ENCODE data around the gene SLC9C1. TPM values are rescaled to one million over a fixed set of nuclear protein-coding genes. Genes with fewer than 3 reads are reported as not detected.
A peak's percentile ranks its signal among the peaks of the same experiment; 100 is the strongest.

The SLC9C1 gene
- total RNA-seq, 1 experiment from 2014 or later, result 0.50 TPM

DNA sequence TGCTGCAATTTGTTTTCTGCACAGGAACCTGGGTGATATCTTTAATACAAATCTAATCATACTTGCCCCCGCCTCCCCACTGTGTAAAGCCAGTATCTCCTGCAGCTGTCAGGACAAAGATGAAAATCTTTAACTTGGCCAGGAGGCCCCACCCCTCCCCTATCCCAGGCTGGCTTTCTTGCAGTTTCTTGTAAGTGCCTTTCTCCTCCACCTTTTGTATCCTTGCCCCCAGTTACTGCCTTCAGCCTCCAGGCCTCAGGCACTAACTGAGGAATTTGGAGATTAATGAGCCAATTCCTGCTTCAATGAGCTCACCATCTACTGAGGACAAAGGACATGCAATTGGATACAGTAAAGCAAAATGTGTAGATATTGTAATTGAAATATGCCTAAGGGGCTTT lies 167.5 kb downstream of the SLC9C1 start:
- Histone ChIP-seq H4K91ac (ENCODE audit: insufficient read length, low read depth, low read length) (no peak overlapping the region), H3K4me2 (ENCODE audit: insufficient read depth, insufficient read length, low read length) (no peak overlapping the region), H3K14ac (ENCODE audit: insufficient read depth, low read length) (no peak overlapping the region), H3K27me3 (ENCODE audit: insufficient read depth, low read length) (no peaks in the 10 kb centered on the region), H2AK5ac (ENCODE audit: insufficient read length, low read length) (no peak overlapping the region), H3T11ph (ENCODE audit: low read length) (no peak overlapping the region), H3K27ac (ENCODE audit: insufficient read length, low read depth, low read length) (no peak overlapping the region), H3K9ac (ENCODE audit: extremely low read depth, insufficient read length, low read length) (no peak overlapping the region), H2BK15ac (ENCODE audit: low read depth, low read length) (no peak overlapping the region), H3K56ac (ENCODE audit: insufficient read length, low read depth, low read length) (no peak overlapping the region), H2BK5ac (ENCODE audit: insufficient read length, low read length) (no peak overlapping the region), H2AFZ (ENCODE audit: low read length) (no peak overlapping the region), H3K23me2 (ENCODE audit: insufficient read length, low read depth, low read length, poor library complexity, severe bottlenecking) (no peaks in the 10 kb centered on the region), H3K23ac (ENCODE audit: insufficient read length, low read depth, low read length) (no peak overlapping the region), H2BK120ac (ENCODE audit: low read depth, low read length, poor library complexity, severe bottlenecking) (no peak overlapping the region), H2BK20ac (ENCODE audit: low read depth, low read length, poor library complexity, severe bottlenecking) (no peak overlapping the region), H3K4ac (ENCODE audit: low read depth, low read length) (no peak overlapping the region), H3K9me3 (ENCODE audit: control insufficient read depth, low read depth, low read length) (no peaks in the 10 kb centered on the region), H3K18ac (ENCODE audit: insufficient read length, low read depth, low read length) (no peak overlapping the region), H4K8ac (replicated peaks; ENCODE audit: insufficient read length, low read depth, low read length) (no peak overlapping the region), H4K20me1 (ENCODE audit: control insufficient read depth, insufficient read depth, insufficient read length) (no peaks in the 10 kb centered on the region), H2BK12ac (ENCODE audit: insufficient read length, low read depth, low read length) (no peak overlapping the region), H3K79me1 (ENCODE audit: insufficient read depth, low read depth, low read length, poor library complexity, severe bottlenecking) (no peaks in the 10 kb centered on the region), H3K79me2 (ENCODE audit: insufficient read depth, low read length) (no peaks in the 10 kb centered on the region), H3K4me1 (ENCODE audit: insufficient read depth, low read length) (peaks cover 16% of the 10 kb centered on the region; the same call in 1 of the 2 replicates), H4K5ac (ENCODE audit: insufficient read length, low read depth, low read length) (no peak overlapping the region)
- H3K36me3 Mint-ChIP-seq (ENCODE audit: insufficient read depth in 1 of 3, low read depth in 3 of 3), result peaks cover 0 to 5% (median 0%) of the 10 kb centered on the region in 3 experiments; a peak in 2 of 7 replicates
- peak; percentile 75 for DNase-seq
- peaks cover 42 to 54% of the 10 kb centered on the region in 2 experiments for H3K4me1 Mint-ChIP-seq
- TF ChIP-seq, protein P1, sequence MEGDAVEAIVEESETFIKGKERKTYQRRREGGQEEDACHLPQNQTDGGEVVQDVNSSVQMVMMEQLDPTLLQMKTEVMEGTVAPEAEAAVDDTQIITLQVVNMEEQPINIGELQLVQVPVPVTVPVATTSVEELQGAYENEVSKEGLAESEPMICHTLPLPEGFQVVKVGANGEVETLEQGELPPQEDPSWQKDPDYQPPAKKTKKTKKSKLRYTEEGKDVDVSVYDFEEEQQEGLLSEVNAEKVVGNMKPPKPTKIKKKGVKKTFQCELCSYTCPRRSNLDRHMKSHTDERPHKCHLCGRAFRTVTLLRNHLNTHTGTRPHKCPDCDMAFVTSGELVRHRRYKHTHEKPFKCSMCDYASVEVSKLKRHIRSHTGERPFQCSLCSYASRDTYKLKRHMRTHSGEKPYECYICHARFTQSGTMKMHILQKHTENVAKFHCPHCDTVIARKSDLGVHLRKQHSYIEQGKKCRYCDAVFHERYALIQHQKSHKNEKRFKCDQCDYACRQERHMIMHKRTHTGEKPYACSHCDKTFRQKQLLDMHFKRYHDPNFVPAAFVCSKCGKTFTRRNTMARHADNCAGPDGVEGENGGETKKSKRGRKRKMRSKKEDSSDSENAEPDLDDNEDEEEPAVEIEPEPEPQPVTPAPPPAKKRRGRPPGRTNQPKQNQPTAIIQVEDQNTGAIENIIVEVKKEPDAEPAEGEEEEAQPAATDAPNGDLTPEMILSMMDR (conservative IDR thresholded peaks at IDR 0.05), result no peak
- peak overlapping the region in 1 of 2 experiments; percentile 6; a peak in 1 of 5 replicates for H3K4me3 Mint-ChIP-seq
- no CpG with 5 or more reads among the region's 1 CpG for WGBS (ENCODE audit: extremely low coverage, insufficient read length, low lambda C conversion rate)
- H3K27me3 Mint-ChIP-seq (ENCODE audit: low read depth), result no peaks in the 10 kb centered on the region
- peak overlapping the region; percentile 81 to 93 (median 93); a peak in 6 of 7 replicates for H3K27ac Mint-ChIP-seq
- H3K9me3 Mint-ChIP-seq, result no peaks in the 10 kb centered on the region; a peak in 1 of 5 replicates
